HG03457 (cell line): ENCODE data around the gene EPB41L4B.

ENCODE experiments used
- ATAC-seq: cut with Tn5 transposase; IDR thresholded peaks from one replicate; pipeline ENCODE4 v1.9.1; 2021; ENCODE audit warnings: moderate number of reproducible peaks; ENCODE audit not compliant: unreplicated experiment

Gene EPB41L4B

DNA sequence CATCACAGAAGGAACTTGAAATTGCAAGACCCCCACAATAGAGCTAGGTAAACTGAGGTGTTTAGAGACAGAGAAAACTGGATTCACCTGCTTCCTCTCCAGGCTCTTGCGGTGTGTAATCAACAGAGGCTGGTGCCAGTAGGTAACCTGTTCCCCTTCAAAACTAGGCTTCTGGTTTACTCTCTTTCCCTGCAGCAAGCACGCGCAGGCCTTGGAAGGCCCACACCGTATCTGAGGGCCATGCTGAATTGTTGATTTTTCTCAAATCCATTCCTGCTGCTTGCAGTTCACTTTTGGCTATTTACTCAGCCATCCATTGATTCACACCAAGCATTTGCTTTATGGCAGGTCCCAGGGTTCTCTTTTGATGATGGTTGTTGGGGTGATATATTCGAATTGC, 153.1 kb downstream of the EPB41L4B start:
- no peak for ATAC-seq

DNA sequence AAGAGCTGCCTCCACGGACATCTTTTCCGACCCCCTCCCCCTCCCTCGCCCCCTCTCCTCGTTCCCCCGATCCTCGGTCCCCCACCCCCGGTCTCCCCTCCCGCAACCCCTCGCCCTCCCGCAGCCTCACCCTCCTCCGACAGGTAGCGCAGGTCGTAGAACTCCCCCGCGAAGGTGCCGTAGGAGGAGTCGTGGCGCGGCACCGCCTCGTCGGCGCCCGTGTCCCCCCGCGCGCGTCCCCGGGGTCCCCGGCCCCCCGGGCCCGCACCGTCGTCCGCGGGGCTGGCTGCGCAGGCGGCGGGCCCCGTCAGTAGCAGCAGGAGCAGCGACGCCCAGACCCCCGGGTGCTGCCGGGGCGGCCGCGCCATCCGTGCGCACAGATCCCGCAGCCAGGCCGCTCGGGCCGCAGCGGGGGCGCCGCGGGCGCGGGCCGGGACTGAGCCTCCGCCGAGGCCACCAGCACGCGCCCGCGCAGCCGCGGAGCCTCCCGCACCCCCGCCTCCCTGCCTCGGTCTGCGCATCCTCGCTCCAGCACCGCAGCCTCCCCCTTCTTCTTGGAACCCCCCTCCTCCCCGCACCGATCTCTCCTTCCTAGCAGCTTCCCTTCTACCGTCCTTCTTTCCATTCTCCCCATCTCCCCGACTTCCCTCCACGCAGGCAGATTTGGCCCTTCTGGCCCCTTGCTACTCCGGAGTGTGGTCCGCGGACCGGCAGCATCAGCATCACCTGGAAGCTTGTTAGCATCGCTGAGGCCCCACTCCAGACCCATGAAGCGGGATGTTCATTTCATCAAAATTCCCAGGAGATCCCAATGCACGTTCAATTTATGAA, 153.9 kb downstream of the EPB41L4B start, which contains the start of gene FRRS1L:
Gene FRRS1L (minus strand): TSS at position 479 of the 831 bp plus-strand sequence. CDS start 111 bp downstream, at position 368.
- no peak for ATAC-seq

- no peak for ATAC-seq
These were observed 154.6 kb downstream of the EPB41L4B start for GRCh38 chr9:109166171-109166770.

GRCh38 chr9:109164042-109164441, 156.8 kb downstream of the EPB41L4B start:
- no peak for ATAC-seq

DNA sequence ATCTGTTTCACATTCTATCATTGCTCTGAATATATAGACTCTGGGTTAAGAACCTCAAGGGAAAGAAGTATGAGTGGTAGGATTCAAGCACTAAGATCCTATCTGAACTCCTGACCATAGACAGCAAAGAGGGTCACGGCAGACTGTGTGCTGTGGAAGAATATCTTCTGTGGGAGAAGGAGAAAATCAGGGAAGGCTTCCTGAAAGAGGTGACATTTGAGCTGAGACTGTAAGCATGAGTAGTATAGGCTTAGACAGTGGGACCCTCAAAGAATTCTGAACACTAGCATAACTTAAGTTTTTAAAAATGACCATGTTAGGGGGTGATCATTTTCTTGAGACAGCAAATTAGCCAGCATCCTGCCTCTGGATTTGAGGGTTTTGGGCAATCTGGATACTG, 157.7 kb downstream of the EPB41L4B start:
- no peak for ATAC-seq

GRCh38 chr9:109162677-109163076, 158.2 kb downstream of the EPB41L4B start:
- no peak for ATAC-seq

DNA sequence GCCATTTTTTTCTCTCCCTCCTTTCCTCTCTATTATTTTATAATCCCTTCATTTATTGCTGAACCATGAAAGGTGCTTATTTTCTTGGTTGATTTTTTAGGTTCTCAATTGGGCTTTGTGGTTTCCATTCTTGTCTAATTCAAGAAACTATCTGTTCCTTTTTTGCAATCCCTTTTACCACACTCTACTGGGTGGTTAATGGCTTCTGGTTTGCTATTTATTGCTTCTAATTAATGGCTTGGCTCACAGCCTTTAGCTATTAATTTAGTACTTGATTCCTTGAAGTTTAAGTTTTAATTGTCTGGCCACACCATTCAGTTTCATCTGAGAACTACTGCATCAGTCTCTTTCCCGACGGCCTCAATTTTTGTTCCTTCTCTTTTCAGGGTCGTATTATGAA, 159.4 kb downstream of the EPB41L4B start:
- ATAC-seq, result no peak

GRCh38 chr9:109159583-109159982, 161.3 kb downstream of the EPB41L4B start:
- ATAC-seq, result no peak

DNA sequence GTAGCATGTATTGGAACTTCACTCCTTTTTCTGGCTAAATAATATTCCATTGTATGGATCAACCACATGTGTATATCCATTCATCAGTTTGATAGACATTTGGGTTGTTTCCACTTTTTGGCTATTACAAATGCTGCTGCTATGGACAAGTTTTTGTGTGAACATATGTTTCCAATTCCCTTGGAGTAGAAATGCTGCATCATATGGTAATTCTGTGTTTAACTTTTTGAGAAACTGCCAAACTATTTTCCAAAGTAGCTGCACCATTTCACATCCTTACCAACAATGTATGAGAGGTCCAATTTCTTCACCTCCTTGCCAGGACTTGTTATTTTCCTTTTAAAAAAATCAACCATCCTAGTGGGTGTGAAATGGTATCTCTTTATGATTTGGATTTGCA, 162.2 kb downstream of the EPB41L4B start:
- no peak for ATAC-seq

DNA sequence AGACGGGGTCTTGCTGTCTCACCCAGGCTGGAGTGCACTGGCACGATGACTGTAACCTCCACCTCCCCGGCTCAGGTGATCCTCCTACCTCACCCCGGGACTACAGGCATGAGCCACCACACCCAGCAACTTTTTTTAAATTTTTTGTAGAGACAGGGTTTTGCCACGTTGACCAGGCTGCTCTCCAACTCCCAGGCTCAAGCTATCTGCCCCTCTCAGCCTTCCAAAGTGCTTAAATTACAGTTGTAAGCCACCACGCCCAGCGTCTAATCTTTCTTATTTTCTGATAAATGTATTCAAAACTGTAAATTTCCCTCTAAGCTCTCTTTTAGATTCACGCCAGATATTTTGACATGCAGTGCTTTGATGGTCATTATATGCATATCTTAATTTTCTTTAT, 164.2 kb downstream of the EPB41L4B start:
- no peak for ATAC-seq

GRCh38 chr9:109150925-109151545, 169.8 kb downstream of the EPB41L4B start:
- ATAC-seq, result no peak

DNA sequence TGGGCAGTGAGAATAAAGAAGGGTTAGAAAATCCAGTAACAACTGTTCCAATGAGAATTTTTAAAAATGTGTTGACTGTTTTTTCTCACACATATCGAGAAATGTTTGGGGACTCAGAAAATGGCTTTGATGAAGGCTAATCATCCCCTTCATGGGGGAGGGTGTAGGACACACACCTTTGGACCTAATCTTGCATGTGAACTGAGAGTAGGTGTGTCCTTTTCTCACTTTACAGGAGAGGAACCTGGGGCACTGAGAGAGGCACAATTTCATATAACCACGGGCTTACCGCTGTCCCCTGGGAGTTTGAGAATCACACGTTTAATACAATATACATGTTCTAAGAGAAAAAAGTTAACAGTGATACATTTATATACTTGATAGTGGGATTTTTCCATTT, 171.1 kb downstream of the EPB41L4B start:
- ATAC-seq, result no peak

DNA sequence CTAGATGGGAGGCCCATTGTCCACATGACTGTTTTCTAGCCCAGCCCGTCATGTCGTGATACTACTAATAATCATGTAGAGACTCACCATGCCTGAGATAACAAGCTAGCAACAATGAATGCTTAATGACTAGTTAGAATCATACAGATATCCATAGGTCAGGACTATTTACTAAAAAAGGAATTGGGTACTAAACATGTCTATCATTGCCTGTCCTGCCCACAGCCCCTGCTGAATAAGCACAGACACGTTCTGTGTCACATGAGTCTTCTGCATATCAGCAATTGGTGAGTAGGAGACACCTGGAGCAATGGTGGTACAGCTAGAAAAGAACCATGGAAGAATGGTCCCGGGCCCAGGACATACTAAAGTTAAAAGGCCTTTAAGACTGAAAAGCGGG, 171.8 kb downstream of the EPB41L4B start:
- ATAC-seq, result no peak

DNA sequence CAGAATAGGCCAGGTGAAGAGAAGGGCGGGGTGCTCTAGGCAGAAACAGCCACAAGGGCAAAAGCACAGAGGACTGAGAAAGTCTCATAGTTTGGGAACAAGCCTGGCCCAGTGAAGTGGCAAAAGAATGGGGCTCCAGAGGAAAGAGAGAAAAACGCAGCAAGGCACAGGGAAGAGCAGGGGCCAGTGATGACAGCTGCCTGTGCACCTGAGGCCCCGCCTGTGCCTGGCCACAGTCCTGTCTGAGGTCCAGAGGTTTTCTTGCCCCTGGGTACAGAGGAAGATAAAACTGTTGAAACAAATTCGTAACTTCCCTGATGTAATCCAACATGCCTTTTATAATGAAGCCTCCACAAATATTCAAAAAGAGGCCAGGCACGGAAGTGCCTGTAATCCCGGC, 175.8 kb downstream of the EPB41L4B start:
- ATAC-seq, result no peak

GRCh38 chr9:109143881-109144562, 176.8 kb downstream of the EPB41L4B start:
- peak; percentile 98 for ATAC-seq

DNA sequence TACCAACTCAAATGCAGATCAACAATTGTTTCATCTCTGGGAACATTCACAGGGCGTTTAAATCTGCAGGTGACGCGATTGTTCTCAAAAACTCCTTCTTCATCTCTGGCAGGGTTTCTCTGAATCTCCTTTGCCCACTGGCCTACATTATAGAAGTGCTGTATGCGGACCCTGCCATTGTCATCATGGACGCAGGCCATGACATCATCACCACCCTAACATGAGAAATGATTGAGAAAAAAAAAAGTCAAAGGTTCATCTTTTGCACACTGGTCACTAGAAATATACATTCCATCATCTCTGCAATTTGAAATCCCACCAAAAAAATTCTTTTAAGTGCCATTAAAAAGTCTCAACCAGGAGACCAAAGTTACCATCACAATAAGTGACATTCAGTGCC, 179.5 kb downstream of the EPB41L4B start:
- ATAC-seq, result no peak

DNA sequence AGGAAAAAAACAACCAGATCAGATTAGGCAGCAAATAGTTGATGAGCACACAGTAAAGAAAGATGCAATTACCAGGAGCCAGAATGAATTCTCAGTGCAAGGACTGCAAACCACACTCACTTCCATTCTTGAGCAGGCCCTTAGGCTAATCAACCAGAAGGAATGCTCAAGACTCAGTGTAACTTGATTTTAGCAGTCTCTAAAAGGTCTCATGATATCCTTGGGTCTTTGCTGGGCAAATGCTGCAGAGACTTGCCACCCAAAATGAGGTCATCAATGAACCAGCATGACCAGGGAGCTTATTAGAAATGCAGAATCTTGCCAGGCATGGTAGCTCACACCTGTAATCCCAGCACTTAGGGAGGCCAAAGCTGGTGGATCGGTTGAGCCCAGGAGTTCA, 181.0 kb downstream of the EPB41L4B start:
- ATAC-seq, result no peak

GRCh38 chr9:109138421-109138820, 182.4 kb downstream of the EPB41L4B start:
- no peak for ATAC-seq

- no peak for ATAC-seq
These were observed 186.7 kb downstream of the EPB41L4B start for GRCh38 chr9:109134167-109134578.

GRCh38 chr9:109133533-109133932, 187.3 kb downstream of the EPB41L4B start:
- ATAC-seq, result no peak

- no peak for ATAC-seq
These were observed 188.3 kb downstream of the EPB41L4B start for GRCh38 chr9:109132567-109133021.
